ENCODE measurements around the gene VAT1L. TPM values are rescaled to one million over a fixed set of nuclear protein-coding genes. Genes with fewer than 3 reads are reported as not detected.

The VAT1L gene
- polyA plus RNA-seq, 1 of the 3 experiments (the other 2 are of a cell fraction) = 52.5 TPM

DNA sequence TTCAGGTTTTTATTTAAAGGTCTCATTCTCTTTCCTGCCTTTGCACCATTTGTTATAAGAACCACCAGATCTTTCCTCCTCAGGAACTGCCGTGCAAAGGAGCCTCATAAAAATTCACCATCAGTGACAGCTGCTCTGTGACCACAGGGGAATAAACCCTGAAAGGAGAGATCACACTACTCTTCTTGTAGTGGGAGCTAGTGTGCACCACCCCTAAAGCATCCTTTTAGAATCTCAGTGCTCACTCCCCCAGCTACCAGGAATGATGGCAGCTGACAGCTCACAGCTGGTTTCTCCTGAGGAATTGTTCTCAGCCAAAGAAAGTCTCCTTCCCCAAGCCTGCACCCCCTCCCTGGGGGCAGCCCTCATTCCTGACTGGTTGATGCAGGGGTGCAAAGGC, 18.7 kb downstream of the VAT1L start:
- POLR2A ChIA-PET = no interaction called here
- H2AFZ ChIP-seq (ENCODE audit: low read depth) = no peak overlapping the region
- no peaks in the 10 kb centered on the region for H3K9me3 ChIP-seq
- H4K20me1 ChIP-seq (ENCODE audit: insufficient read depth) = no peaks in the 10 kb centered on the region
- CTCF ChIA-PET = interaction anchor here (0.9 to 1.1 kb wide), 2 partner anchors 85 to 131 kb away, joined by 3 read pairs; partner anchors contain the start of gene NUDT7
- peaks cover 12% of the 10 kb centered on the region; the same call in 1 of the 2 replicates for H3K79me2 ChIP-seq (ENCODE audit: insufficient read depth)
- H3F3A ChIP-seq (replicated peaks; ENCODE audit: insufficient read depth) = no peaks in the 10 kb centered on the region
- no peaks in the 10 kb centered on the region for H3K27me3 ChIP-seq (ENCODE audit: insufficient read depth)
- H3K36me3 ChIP-seq (replicated peaks in 1 of 2; ENCODE audit: control insufficient read depth in 1 of 2, insufficient read depth in 2 of 2, low read length in 1 of 2) = no peaks in the 10 kb centered on the region
- H3K4me2 ChIP-seq = no peak overlapping the region
- no peak overlapping the region for H3K27ac ChIP-seq (ENCODE audit: low read depth in 2 of 2, low read length in 1 of 2)
- H3K9me2 ChIP-seq = no peaks in the 10 kb centered on the region
- no peak for DNase-seq
- 87% methylated on average over 1 of the region's 1 CpG for WGBS (ENCODE audit: low lambda C conversion rate)
- H3K4me1 ChIP-seq (ENCODE audit: control insufficient read depth in 1 of 2, insufficient read depth in 2 of 2, low read depth in 1 of 2, low read length in 1 of 2) = peaks cover 0 to 3% of the 10 kb centered on the region in 2 experiments; a peak in 1 of 4 replicates
- TF ChIP-seq RCOR1 (IDR thresholded peaks at IDR 0.05; ENCODE audit: low read length) (no peak), TAF1 (IDR thresholded peaks at IDR 0.05; ENCODE audit: borderline replicate concordance, low read depth, low read length) (no peak), IRF3 (IDR thresholded peaks at IDR 0.05; ENCODE audit: low read depth, low read length) (no peak), SMC3 (IDR thresholded peaks at IDR 0.05; ENCODE audit: low read depth, low read length) (no peak), NFIC (IDR thresholded peaks at IDR 0.05; ENCODE audit: borderline replicate concordance) (no peak), FOSL2 (IDR thresholded peaks at IDR 0.05; ENCODE audit: borderline replicate concordance, low read depth) (no peak), ZBTB33 (IDR thresholded peaks at IDR 0.05; ENCODE audit: borderline replicate concordance, low read depth) (no peak), JUND (IDR thresholded peaks at IDR 0.05) (no peak), NRF1 (IDR thresholded peaks at IDR 0.05; ENCODE audit: low read depth, low read length) (no peak), CHD2 (IDR thresholded peaks at IDR 0.05; ENCODE audit: low read length, partially characterized antibody) (no peak), FOXJ3 (CRISPR knock-in tag; IDR thresholded peaks at IDR 0.05) (no peak), MEF2A (IDR thresholded peaks at IDR 0.05; ENCODE audit: borderline replicate concordance, low read depth) (no peak), FOXM1 (IDR thresholded peaks at IDR 0.05; ENCODE audit: low read depth) (no peak)
- TF ChIP-seq, protein P1, sequence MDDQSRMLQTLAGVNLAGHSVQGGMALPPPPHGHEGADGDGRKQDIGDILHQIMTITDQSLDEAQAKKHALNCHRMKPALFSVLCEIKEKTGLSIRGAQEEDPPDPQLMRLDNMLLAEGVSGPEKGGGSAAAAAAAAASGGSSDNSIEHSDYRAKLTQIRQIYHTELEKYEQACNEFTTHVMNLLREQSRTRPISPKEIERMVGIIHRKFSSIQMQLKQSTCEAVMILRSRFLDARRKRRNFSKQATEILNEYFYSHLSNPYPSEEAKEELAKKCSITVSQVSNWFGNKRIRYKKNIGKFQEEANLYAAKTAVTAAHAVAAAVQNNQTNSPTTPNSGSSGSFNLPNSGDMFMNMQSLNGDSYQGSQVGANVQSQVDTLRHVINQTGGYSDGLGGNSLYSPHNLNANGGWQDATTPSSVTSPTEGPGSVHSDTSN (IDR thresholded peaks at IDR 0.05) = no peak
- TF ChIP-seq, protein P2, sequence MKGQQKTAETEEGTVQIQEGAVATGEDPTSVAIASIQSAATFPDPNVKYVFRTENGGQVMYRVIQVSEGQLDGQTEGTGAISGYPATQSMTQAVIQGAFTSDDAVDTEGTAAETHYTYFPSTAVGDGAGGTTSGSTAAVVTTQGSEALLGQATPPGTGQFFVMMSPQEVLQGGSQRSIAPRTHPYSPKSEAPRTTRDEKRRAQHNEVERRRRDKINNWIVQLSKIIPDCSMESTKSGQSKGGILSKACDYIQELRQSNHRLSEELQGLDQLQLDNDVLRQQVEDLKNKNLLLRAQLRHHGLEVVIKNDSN (IDR thresholded peaks at IDR 0.05; ENCODE audit: borderline replicate concordance, low read depth) = no peak
- TF ChIP-seq, protein P3, sequence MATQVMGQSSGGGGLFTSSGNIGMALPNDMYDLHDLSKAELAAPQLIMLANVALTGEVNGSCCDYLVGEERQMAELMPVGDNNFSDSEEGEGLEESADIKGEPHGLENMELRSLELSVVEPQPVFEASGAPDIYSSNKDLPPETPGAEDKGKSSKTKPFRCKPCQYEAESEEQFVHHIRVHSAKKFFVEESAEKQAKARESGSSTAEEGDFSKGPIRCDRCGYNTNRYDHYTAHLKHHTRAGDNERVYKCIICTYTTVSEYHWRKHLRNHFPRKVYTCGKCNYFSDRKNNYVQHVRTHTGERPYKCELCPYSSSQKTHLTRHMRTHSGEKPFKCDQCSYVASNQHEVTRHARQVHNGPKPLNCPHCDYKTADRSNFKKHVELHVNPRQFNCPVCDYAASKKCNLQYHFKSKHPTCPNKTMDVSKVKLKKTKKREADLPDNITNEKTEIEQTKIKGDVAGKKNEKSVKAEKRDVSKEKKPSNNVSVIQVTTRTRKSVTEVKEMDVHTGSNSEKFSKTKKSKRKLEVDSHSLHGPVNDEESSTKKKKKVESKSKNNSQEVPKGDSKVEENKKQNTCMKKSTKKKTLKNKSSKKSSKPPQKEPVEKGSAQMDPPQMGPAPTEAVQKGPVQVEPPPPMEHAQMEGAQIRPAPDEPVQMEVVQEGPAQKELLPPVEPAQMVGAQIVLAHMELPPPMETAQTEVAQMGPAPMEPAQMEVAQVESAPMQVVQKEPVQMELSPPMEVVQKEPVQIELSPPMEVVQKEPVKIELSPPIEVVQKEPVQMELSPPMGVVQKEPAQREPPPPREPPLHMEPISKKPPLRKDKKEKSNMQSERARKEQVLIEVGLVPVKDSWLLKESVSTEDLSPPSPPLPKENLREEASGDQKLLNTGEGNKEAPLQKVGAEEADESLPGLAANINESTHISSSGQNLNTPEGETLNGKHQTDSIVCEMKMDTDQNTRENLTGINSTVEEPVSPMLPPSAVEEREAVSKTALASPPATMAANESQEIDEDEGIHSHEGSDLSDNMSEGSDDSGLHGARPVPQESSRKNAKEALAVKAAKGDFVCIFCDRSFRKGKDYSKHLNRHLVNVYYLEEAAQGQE (IDR thresholded peaks at IDR 0.05; ENCODE audit: low read depth, low read length) = no peak
- TF ChIP-seq, protein P4, sequence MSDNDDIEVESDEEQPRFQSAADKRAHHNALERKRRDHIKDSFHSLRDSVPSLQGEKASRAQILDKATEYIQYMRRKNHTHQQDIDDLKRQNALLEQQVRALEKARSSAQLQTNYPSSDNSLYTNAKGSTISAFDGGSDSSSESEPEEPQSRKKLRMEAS (IDR thresholded peaks at IDR 0.05; ENCODE audit: low read depth) = no peak
- TF ChIP-seq, protein P5, sequence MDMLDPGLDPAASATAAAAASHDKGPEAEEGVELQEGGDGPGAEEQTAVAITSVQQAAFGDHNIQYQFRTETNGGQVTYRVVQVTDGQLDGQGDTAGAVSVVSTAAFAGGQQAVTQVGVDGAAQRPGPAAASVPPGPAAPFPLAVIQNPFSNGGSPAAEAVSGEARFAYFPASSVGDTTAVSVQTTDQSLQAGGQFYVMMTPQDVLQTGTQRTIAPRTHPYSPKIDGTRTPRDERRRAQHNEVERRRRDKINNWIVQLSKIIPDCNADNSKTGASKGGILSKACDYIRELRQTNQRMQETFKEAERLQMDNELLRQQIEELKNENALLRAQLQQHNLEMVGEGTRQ (IDR thresholded peaks at IDR 0.05; ENCODE audit: borderline replicate concordance, low read depth, low read length) = no peak
- H3K4me3 ChIP-seq (ENCODE audit: low read depth in 2 of 2, low read length in 1 of 2) = no peak overlapping the region
- no peak overlapping the region for H3K9ac ChIP-seq
